G401.6 (cell line): ENCODE data around the gene HIGD2A.

Experiments used
- FAIRE-seq: peaks from 2 replicates; lab custom pipeline; 2012; peaks lifted over from hg19 to GRCh38; lab: Jason Lieb, UNC

Gene HIGD2A, protein sequence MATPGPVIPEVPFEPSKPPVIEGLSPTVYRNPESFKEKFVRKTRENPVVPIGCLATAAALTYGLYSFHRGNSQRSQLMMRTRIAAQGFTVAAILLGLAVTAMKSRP

DNA sequence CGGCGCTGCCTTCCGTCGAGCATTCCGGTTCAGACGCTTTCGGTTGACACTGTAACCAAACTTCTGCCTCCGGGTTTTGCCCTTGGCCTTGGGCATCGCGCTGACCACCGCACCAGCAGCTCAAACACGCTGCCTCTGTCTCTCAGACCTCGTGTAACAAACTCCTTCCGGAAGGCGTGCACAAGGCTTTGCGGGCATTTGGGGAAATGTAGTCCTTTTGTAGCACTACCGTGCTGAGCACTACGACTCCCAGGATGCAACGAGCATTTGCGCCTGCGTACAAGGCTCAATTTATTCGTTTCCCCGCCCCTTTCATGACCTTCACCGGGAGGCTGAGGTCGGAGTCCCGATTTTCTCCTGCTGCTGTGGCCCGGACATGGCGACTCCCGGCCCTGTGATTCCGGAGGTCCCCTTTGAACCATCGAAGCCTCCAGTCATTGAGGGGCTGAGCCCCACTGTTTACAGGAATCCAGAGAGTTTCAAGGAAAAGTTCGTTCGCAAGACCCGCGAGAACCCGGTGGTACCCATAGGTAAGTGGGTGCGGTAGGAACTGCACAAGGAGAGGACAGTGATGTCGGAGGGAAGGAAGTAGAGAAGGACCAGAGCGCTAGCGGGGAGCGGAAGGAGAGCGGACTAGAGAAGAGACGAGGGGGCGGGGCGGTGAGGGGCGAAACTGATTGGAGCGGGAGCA is at the start of gene HIGD2A, which contains the start of gene NOP16:
TSS of gene HIGD2A (plus strand) at position 308 of the 691 bp plus-strand sequence. CDS start at position 377, 69 bp downstream.
TSS of gene NOP16 (minus strand) at position 155 of the 691 bp plus-strand sequence. CDS start at position 96, 59 bp downstream.
- FAIRE-seq, result peak; percentile 95

DNA sequence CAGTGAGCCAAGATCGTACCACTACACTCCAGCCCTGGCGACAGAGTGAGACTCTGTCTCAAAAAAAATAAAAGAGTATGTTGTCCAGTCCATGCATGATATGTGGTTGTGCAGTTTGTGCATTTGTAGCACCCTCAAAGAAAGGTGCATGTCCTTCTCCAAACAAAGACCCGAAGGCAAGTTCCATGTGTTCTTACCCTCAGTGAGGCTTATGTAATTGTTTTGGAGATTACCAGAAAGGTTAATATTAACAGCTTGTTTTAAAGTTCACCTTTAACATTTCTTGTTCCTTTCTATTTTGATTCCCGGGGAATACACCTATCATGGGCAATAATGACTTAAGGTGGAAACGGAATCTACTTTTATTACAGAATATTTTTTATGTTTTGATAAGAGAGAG is 49.2 kb upstream of the HIGD2A start:
- no peak for FAIRE-seq

DNA sequence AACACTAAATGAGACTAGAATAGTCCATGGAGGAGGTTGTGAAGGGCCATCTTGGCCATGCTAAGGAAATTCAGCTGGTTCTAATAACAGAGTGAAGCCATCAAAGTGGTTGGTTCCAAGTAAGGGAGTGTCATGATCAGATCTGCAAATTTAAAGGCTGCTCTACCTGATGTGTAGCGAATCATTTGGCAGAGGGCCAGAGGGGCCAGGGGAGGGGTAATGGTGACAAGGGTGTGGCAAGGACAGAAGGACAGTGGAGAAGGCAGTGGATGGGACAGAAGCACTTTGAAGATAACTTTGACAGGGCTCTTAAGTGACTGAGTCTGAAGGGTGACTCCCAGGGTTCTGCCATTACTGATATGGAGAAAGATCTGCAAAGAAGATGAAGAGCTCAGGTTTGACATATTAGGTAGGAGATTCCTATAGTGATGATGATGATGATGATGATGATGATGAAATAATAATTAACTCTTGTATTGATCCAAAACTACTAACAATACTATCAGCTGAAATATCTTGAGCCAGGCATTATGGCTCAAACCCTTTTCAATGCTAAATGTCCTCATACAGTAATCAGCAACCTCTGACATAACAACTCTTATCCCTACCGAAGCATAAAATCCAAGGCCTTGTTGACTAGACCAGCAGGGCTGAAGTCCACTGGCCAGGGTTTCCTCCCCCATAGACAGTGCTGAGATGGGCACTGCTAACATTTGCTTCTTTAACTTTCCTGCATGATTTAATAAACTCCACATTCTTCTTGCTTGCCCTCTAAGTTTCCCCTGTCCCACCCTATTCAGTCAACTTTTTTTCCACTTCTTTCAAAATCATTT is 47.0 kb upstream of the HIGD2A start:
- FAIRE-seq, result no peak

DNA sequence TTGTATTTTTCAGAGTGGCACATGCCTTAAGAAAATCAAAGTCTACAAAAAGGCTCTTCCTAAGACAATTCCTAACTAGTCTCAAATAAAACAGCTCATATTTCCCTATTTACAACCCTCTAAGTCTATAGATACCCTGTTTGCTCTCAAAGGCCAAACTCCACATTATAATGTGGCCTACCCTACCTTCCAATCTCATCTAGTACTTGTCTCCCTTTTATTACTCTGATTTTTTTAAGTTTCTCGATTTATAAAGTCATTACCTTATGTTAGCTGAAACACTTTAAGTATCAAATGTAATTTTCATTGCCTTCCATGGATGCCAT is 46.4 kb upstream of the HIGD2A start:
- no peak for FAIRE-seq

DNA sequence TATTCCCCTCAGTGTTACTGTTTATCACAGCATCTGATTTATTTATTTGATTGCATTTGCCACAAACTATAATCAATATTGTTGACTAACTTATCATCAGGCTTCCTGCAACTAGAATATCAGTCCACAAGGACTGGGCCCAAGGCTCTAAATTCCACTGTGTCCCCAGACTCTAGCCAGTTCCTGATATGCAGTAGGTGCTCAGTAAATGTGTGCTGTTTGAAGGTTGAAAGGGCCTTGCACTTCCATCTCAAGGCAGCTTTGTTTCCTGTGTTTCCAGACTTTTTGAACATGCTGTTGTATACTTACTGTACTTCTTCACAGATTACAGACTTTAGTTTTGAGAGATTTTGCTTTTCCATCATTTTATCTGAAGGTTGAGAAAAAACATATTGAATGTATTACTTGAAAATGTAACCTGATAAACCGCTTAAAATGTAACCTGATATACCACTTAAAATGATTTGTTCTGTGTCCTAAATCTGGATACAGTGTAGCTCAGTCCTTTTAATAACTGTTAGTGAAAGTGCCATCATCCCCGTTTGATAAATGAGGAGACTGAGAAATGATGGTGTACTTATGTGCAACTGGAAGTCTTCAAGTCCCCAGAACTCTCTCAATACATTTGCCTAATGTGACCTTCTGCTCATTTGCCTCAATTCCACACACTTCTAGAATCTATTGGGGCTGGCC is 45.6 kb upstream of the HIGD2A start:
- no peak for FAIRE-seq

DNA sequence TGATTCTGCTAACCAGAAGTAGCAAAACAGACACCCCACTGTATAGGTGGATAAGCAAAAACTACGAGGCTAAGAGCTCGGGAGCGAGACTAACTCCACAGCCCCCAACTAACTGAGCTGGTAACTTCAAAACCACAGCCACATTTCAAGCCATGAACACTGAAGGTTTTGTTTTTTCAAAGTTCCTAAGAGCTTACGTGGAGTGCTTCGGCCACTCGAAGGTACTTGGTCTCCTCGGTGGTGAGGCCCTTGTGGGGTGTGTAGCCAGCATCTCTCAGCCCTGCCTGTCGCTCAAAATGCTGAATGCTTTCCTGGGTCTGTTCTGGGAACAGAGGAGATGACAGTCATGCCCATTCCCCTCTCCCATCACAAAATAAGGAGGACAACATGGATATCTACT is 38.1 kb upstream of the HIGD2A start:
- no peak for FAIRE-seq

DNA sequence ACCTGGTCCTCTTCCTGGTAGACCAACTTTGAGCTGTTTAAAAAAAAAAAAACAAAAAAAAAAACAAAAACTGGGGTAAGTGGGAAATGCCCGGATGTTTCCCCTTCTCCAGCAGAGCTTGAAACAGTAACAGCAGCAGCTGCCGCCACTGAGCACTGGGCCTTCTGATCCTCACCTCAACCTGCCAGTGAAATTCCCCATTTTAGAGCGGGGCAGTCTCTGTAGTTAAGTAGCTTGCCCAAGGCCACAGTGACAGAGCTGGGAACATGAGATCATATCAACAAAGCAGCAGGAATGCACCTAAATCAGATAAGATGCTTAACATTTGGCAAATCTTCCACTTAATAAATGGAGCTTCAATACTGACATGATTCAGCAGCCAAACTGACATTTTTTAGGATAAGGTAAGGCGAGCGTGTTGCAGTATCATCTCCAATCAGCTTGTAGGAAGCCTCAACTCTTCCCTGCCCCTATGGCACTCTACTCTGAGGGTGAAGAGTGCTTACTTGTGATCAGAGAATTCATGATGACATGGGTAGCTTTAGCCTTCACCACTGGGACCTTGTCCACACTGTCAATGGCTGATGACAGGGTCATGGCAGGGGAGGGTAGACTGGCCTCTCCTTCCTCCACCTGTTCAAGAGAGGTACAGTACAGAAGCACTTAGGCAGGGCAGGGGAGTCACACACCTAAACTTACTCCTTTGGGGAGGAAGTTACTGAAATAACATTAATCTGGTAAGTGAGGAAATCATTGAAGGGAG is 36.3 kb upstream of the HIGD2A start:
- FAIRE-seq, result no peak

DNA sequence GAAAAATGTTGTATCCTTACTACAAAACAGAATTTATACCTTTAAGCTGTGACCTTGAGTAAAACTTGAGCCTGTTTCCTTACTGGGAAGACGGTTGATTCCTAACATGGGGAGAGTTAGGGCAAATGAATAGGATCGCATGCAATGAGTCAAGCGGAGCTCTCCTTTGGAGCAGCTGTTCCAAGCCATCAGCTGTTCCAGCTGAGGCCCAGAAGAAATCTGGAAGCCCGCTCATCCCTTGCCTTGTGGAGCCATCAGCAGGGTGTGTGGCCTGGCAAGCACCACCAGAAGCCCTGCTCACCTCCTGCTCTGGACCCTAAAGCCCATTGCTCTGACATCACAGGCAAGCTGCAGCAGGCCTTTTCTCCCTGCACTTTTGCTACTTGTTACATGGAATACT is 35.0 kb upstream of the HIGD2A start:
- FAIRE-seq, result no peak

DNA sequence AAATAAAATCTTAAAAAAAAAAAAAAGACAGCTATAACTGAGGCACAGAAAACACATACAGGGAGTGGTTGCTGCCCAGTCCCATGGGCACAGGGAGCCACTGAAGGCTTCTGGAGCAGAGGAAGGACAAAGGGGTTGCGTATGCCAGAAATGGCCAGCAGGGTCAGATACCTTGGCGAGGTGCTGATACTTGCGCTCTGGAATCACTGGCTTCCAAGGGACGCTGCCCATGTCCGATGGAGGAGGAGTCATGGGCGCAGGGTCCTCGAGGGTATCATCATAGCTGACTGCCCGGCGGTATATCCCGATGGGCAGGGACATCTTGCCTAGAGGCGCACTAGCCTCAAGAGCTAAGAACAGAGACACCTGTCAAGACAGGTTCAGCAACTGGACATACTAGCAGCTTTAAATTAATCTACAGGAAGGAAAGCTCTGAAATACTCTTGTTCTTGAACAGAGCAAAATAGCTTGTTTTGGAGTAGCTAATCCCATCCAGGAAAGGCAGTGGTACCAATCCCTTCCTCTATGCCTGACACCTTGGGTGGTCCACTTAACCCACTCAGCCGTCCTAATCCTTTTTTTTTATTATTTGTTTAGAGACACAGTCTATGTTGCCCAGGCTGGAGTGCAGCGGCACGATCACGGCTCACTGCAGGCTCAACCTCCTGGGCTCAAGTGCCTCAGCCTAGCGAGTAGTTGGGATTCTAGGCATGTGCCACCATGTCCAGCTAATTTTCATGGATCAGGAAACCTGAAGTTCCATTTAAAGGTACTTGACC is 33.0 kb upstream of the HIGD2A start:
- no peak for FAIRE-seq

DNA sequence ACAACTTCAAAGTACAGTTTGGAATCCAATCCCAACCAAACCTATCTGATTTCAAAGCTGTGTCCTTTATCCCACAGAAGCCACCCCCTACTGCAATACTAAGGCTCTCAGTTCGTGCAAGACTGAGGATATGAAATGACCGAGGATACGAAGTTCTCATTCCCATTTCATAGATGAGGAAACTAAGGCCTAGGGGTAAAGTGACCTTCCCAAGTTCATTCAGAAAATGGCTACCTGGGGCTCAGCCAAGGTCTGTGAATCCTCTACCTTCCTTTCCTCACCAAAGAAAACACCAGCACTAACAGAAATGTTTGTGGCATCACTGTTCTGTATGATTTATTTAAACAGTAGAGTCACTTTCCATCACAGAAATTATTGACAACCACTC is 32.4 kb upstream of the HIGD2A start:
- no peak for FAIRE-seq

DNA sequence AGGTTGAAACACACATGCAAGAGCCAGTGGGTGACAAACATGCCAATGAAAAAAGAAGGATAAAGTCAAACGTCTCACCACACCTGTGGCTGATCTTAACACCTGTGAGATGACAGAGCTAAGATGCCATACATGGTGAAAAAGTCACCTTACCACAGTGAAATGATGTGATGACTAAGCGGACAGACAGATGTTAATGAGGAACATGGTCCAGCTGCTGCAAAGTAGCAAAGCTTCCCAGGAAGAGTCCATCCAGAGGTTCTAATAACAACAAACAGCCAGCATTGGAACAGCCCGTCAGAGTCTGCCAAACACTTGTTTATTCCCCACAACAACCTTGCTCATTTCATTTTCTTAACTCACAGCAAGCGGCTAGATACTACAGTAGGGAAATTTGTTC is 28.9 kb upstream of the HIGD2A start:
- FAIRE-seq, result no peak

DNA sequence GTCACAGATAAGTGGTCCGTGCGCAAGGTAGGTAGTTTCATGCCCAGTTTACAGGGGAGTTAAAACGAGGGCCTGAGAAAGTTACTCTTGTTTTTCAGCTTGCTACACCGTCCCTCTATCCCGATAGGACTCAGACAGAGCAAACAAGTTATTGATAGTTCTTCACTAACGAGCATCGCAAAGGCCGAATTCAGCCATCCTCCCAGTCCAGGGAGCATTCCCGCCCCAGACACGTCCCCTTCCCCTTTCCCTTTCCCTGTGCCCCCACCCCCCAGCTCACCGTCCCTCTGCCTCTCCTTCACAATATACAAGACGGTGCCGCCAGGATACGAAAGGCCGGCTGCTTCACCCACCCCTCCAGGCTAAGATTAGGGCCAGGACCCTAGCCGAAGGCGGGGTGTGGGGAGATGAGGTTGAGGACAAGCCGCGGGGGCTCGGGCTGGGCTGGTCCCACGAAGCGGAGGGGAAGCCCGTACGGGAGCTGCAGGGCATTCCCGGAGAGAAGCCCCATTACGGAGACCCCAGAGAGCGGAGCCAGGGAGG is 27.6 kb upstream of the HIGD2A start:
- no peak for FAIRE-seq

DNA sequence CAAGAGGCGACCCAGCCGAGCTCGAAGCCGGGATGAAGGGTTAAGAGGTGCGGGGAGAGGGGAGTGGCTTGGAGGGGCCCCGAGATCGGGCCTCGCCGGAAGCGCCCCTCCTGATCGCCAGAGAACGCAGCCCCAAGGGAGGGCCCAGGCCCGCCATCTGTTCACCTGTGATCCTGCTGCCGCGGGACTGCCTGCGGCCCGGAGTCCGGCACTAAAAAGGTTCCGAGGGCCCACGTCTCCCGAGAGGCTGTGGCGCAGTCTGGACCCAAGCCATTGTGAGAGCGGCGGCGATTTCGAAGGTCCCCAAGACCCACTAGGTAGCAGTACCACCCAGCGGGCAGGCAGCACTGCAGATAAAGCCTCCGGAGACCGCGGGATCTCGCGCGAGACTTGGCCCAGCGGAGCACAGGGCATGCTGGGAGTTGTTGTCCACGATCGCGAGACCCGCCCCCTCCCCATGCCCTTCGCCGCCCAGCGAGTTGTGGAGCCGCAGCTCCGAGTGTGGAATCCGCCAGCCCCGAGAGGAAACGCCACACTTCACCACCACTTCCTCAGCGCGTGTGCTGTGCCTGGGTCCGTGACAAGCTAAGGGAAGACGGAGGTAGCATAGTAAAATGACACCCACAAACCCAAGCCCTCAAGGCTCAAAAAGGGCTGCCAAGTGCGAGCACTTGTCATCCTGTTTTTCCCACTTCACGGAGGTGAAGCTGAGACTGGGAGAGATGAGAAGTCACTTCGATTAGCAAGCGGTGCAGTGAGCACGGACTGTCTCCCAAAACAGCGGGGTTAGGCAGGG is 26.9 kb upstream of the HIGD2A start, which contains the start of gene KIAA1191:
TSS of gene KIAA1191 (minus strand) at position 328 of the 796 bp plus-strand sequence. CDS start 2,256 bp downstream, outside the sequence.
- peak; percentile 47 for FAIRE-seq

DNA sequence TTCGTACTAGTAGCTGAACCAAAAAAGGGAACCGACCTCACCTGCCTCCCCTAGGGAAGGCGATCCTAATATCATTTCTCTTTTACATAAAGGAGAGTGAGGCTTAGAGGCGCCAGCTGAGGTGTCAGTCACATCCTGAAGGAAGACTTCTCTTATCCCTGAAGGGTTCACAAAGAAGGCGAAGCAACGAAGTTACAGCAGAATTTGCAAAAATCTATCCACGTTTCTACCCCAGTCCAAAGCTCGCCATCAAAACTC is 26.4 kb upstream of the HIGD2A start:
- no peak for FAIRE-seq

DNA sequence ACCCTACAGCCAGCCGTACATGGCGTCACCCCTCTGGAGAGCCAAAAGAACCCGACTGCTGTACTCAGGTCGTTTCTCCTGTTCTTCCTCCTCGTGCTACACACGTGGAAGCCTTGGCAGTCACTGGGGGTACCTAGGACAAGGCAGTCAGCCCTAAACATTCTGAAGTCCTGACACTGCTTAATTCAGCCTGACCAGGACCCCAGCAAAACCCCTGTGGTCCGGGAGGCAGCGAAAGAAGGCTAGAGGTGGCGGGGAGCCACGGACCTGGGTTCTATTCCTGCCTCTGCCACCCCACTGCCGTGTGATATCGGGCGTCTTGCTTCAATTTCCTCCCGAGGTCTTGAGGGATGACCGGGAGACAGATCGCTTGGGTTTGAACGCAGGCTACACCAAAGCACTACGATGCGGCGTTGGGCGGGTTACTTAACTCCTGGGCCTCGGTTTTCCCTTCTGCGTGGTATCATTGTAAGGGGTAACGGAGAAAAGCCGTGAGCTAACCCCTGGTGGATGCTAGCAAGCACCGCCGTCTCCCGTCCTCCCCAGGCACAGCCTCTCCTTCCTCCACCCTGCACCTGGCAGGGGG is 23.7 kb upstream of the HIGD2A start:
- no peak for FAIRE-seq

DNA sequence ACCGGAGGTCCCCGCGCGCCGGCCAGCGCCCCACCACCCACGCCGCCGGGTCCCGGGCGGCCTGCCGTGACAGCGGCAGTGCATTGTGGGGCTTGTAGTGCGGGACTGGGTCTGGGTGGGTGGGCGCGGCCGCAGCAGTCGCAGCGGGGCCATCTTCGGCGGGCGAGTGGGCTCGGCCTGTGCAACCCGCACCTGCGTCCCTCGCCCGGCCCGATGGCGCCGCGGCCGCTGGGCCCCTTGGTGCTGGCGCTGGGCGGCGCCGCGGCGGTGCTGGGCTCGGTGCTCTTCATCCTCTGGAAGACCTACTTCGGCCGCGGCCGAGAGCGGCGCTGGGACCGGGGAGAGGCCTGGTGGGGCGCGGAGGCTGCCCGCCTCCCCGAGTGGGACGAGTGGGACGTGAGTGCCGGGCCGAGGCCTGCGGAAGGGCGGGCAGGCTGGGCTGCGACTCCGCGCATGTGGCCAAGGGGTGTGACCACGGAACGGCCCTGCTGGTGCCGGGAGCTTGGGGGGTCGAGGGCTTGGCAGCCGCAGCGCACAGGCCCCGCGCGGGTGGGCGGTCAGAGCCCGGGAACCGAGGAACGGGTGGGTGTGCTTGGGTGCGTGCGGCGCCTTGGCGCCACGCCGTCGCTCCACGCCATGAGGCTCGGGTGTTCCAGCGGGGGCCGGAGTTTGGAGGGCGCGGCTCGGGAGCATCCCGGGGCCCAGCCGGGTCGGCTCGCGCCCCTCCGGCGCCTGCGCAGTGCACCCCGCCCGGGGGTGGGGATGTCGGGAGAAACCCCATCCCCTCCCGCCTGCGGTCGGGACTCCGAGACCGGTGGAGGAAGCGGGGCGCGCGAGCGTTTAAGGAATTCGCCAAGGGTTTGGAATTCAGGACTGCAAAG is 23.0 kb upstream of the HIGD2A start, which contains the start of gene ARL10:
TSS of gene ARL10 (plus strand) at position 137 of the 881 bp plus-strand sequence. CDS start at position 214, 77 bp downstream.
- FAIRE-seq, result no peak

DNA sequence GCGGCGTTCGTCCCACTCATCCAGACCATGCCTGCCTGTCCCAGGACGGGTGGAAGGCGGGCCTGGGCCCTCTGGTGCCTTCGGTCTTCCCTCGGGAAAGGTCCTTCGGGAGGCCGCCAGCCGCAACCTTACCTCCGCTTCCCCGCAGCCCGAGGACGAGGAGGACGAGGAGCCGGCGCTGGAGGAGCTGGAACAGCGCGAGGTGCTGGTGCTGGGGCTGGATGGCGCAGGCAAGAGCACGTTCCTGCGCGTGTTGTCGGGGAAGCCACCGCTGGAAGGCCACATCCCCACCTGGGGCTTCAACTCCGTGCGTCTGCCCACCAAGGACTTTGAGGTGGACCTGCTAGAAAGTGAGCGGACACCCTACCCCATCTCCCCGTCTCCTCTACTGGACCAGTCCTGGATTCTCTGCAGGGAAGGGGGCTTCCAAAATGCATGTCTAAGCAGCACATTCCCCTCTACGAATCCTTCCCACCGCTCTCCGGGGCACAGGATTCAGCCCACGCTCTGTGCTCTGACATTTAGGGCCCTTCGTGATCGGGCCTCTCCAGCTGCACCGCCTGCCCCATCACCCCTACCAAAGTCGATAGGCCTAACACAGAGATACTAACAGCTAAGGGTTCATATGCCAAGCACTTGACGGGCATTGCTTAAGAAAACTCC is 22.2 kb upstream of the HIGD2A start:
- FAIRE-seq, result no peak

DNA sequence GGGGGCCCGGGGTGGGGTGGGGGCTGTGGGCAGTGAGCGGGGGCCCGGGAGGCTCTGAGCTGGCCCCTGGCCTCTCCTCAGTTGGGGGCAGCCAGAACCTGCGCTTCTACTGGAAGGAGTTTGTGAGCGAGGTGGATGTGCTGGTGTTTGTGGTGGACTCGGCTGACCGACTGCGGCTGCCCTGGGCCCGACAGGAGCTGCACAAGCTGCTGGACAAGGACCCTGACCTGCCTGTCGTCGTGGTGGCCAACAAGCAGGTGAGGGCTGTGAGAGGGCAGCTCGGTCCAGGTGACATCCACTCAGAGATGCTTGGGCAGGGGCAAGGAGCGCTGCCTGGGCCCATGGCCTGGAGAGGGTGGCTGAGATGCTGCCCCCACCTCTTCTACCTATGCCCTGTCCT is 19.8 kb upstream of the HIGD2A start:
- no peak for FAIRE-seq
